ENCODE measurements around the gene MAST3. TPM values are rescaled to one million over a fixed set of nuclear protein-coding genes. Genes with fewer than 3 reads are reported as not detected.

MAST3 gene
- total and polyA plus RNA-seq, 2 of the 13 experiments (the other 11 are each of a cell fraction or from before 2014, with no cell fraction given) = 4.1 to 4.6 TPM

- peak; percentile 43 for TF ChIP-seq ZNF687 (CRISPR knock-in tag; IDR thresholded peaks at IDR 0.05)
- TF ChIP-seq, protein P1, sequence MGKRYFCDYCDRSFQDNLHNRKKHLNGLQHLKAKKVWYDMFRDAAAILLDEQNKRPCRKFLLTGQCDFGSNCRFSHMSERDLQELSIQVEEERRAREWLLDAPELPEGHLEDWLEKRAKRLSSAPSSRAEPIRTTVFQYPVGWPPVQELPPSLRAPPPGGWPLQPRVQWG (CRISPR knock-in tag; IDR thresholded peaks at IDR 0.05; ENCODE audit: borderline replicate concordance, low read depth) = no peak
- 0 out of 2 replicates have a peak, but pooled peaks have one; percentile 7 for TF ChIP-seq ZFX (CRISPR knock-in tag; IDR thresholded peaks at IDR 0.05; ENCODE audit: low read depth)
- TF ChIP-seq FLYWCH1 (CRISPR knock-in tag; IDR thresholded peaks at IDR 0.05) = no peak
- TF ChIP-seq ZNF33B (CRISPR knock-in tag; IDR thresholded peaks at IDR 0.05) = no peak
- no peak for TF ChIP-seq SMYD3 (CRISPR knock-in tag; IDR thresholded peaks at IDR 0.05)
- TF ChIP-seq ZNF142 (CRISPR knock-in tag; IDR thresholded peaks at IDR 0.05) = peak; percentile 97
- no peak for TF ChIP-seq ZMYM4 (CRISPR knock-in tag; IDR thresholded peaks at IDR 0.05)
- 0 out of 2 replicates have a peak, but pooled peaks have one; percentile 33 for TF ChIP-seq ZNF607 (CRISPR knock-in tag; IDR thresholded peaks at IDR 0.05; ENCODE audit: borderline replicate concordance)
- TF ChIP-seq, protein P2, sequence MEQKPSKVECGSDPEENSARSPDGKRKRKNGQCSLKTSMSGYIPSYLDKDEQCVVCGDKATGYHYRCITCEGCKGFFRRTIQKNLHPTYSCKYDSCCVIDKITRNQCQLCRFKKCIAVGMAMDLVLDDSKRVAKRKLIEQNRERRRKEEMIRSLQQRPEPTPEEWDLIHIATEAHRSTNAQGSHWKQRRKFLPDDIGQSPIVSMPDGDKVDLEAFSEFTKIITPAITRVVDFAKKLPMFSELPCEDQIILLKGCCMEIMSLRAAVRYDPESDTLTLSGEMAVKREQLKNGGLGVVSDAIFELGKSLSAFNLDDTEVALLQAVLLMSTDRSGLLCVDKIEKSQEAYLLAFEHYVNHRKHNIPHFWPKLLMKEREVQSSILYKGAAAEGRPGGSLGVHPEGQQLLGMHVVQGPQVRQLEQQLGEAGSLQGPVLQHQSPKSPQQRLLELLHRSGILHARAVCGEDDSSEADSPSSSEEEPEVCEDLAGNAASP (CRISPR knock-in tag; IDR thresholded peaks at IDR 0.05; ENCODE audit: borderline replicate concordance) = no peak
- TF ChIP-seq PRMT3 (CRISPR knock-in tag; IDR thresholded peaks at IDR 0.05; ENCODE audit: borderline replicate concordance, low read depth) = no peak
- TF ChIP-seq ELF1 (CRISPR knock-in tag; IDR thresholded peaks at IDR 0.05) = no peak
- TF ChIP-seq ZNF451 (CRISPR knock-in tag; IDR thresholded peaks at IDR 0.05) = no peak
These were observed at the start of gene MAST3 (continued) for GRCh38 chr19:18097217-18097992.

Measured in HepG2 (cell line).